Activated CD4-positive, CD25-positive, alpha-beta regulatory T cell (primary cell): ENCODE results near the gene ANO6.

Experiments used
- DNase-seq, 4 experiments: peaks; one replicate each; lab custom pipeline; 2025; lab: John Stamatoyannopoulos, UW

Gene ANO6

DNA sequence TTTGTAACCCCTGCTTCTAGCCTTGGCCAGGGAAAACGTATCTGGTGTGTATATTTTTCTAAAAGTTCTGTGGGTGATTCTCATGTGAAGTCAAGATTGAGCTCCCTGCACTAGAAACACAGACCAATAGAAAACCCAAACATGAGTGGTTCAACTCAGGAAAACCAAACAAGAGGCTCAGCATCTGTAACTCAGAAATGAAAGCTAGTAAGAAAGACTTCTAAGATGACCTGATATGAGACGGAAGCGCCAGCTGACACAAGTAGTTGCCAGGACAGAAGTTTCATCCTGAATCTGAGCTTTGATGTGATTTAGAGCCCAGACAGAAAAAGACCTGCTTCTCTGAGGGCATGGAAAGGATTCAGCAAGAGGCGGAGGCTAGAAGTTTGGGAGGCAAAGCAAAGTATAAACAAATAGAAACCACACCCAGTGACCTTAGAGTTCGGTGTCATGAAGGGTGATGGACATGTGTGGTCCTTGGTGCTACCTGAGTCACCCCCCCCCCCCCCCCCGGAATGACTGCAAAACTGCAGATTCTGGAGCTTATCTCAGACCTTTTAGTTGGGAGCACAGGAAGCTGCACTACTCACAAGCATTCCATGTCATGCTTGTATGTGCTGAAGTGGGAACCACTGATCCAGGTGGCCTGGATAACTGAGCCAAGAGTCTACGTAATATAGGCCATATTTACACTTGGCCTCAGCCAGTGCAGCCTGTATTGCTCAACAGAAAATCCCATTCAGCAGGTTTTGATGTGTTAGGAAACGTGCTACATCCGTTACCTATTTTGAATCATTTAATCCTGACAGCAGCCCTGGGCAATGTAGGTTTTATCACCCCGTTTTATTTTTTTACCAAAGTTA is 191.3 kb downstream of the ANO6 start:
- DNase-seq, result no peak

DNA sequence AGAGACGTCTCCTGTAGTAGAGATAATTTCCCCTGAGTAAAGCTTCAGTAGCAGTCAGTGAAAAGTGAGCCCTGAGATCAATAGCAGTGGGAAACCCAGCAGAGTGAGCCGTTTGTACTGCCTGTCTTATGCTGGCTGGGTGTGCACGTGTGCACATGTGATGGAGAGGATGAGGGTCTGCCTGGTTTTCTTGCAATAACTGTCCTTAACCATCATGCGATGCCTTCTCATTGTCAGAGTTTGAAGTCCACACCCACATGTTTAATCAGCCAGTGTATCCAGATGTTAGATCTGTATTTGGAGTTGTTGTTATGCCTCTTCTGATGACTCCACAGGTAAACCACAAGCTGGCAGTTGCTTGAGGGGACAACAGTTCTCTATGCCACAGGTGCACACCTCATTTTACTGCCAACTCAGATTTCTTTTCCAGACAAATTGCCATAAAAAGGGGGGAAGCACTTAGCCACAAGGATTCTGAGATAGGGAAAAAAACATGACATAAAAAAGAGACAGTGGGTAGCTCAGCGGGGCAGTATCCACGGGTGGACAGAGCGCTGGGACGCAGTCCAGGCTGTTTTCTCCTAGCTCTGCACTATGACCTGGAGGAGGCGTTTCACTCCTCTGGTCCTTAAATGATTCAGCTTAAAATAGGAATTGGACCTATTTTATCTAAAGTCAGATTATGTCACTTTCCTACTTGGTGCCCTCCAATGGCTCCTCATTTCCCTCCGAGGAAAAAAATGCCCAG is 192.3 kb downstream of the ANO6 start:
- DNase-seq, result no peak

DNA sequence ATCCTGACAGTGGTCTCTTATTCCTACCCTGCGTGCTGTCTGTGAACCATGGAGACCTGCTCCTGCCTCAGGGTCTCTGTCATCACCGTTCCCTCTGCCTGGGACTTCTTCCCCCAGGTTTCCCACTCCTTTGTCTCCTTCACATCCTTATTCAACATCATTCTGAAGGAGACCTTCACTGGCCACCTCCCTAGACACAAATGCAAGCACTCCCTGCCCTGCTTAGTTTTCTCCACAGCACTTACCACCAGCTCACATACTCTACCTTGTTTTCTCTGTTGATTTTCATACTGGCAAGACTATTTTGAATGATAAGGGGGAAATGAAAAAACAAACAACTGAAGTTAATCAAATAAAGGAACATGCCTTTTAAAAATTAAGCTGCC is 192.8 kb downstream of the ANO6 start:
- DNase-seq, result no peak

DNA sequence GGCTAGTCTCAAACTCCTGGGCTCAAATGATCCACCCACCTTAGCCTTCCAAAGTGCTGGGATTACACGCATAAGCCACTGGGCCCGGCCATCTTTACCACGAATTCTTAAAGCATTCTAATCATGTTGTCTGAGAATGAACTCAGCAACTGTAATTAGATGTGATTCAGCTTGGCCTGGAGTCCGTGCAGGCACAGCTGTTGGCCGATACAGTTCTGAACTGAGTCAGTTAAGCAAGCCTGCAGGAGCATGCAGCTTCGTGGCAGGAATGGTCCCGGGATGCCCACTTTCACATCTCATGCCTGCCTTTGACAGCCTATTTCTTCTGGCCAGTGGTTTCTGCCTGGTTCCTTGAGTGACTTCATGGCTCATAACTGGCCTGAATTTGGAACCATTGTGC is 194.1 kb downstream of the ANO6 start:
- DNase-seq, result no peak

DNA sequence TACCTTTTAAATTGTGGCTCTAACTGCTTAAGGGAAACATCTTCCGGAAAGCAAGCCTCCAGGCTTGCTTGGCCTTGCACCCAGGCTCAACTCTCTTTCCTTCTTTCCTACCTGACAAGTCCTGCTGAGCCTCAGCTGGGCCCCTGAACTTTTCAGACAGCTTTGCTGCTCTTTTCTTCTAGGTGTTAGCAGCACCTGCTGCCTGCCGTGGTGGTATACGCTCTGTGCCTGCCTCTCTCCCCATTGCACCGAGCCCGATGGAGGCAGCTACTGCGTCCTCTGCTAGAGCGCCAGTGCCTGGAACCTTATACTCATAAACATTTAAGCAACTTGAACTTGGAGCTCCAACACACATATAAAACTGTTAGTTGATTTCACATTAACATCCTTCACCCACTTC is 195.7 kb downstream of the ANO6 start:
- DNase-seq, result no peak

DNA sequence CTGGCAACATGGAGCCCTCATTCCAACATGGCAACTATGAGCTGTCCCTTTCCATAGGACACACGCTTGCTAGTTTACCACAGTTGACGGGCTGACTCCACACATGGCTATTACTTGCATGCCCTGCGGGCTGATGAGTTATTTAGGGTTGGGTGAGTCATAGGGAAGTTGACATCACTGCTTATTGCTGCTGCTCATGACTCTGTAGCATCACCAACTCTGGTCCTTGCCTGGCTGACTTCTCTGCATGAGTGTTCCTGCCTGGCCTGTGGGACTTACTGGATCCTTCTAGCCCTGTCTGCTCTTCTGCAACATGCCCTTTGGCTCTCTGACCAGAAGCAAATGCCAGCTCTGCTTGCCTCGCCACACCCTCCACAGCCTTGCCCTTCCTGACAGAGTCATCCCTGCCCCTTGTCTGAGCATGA is 199.5 kb downstream of the ANO6 start:
- DNase-seq, result no peak

DNA sequence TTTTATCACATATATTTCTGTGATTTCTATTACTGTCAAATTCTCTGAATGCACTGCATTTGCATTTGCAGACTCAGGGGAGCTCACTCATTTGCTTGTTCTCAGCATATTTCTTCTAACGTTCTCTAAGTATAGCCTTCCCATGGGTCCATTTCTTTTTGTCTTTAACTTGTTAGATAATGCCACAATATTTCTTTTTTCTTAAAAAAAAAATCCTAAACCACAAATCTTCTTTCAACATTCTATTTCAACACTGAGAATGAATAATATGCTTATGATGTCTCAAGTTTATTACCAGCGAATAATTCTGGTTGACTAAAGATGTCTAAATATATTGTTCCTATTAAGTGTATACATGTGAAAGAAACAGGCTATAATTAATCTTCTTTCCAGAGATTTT is 200.2 kb downstream of the ANO6 start:
- DNase-seq, result no peak

DNA sequence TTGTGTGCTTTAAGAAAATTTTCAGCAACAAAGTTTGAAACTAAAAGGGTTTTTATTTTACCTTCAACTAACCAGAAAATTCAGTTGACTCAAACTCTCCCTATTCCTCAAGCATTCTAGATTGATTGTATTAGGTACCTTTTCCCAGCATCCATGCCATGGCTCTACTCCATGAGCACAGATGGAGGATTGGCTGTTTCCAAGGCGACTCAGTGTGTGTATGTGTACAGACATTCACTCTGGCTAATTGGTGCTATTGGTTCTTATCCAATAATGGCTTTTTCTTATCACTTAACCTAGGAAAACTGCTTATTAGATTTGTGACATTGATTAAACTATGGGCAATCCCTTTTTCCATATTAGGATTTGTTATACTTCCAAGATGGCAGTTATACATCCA is 202.6 kb downstream of the ANO6 start:
- DNase-seq, result no peak

DNA sequence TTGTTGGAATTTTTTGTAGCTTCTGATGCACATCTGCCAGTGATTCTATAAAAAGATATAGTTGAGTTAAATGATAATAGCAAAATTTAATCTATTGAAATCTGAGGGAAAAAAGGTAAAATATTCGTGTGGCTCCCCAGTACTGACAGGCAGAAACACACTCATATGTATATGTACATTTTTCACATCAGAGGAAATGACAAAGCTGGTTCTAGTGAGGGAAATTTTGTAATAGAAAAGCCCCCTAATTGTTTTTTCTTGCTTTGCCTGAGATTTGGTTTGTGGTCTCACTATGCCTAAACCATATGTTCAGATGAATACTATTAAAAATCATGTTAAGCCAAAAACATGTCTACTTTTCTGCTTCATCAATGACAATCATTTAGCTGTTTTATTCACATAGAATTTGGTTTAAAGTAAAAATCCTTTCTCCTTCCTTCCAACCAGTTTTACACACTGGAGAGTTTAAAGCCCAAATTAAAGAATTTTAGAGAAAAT is 203.5 kb downstream of the ANO6 start:
- DNase-seq, result no peak

DNA sequence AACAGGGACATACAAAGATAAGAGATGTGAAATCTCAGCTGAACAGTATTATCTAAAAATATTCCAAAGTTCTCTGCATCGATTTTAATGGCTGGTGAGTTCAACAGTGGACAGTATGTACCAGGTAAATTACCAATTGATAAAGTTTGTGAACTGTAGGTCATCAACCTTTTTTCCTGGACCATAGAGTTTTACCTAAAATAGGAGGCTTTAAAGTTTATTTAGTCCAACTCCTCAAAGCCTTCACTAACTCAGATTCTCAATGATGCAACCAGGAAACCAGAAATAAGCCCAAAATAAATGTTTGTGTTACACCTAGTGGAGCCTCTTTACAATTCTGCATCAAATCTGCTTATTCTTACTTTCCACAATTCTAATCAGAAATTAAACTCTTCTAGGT is 205.8 kb downstream of the ANO6 start:
- DNase-seq, result no peak

DNA sequence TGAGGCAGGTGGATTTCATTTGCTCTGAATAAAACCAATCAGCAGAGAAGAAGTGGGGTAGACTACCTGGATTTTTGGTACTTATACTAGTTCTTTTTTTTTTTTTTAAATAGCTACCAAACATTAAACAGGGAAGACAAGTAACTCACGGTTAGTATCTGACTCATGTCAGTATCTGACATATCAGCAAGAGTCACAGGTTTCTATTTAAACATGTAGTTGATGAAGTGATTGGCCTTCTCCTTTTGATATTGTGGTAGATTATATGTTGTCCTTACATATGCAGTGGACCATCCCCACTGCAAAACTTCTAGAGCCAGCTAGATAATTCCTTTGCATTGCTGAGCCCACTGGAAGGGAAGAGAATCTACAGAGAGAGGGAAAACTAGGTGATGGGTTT is 208.0 kb downstream of the ANO6 start:
- DNase-seq, result no peak

DNA sequence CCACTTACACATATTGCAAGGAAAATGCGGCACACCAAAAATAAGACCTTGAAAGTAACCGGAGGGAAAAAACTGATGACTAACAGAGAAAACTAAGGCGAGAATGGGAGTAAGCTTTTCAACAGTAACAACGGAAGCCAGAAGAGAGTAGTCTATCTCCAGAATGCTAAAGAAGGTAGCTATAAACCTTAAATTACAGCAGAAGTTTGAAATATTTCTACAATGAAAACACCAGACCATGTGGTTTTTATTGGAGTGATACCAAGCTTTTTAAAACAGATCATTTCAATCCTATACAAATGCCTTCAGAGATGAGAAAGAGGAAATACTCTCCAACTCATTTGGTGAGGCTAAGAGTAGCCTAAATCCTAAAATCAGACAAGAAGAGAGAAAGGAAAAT is 209.5 kb downstream of the ANO6 start:
- DNase-seq, result no peak

DNA sequence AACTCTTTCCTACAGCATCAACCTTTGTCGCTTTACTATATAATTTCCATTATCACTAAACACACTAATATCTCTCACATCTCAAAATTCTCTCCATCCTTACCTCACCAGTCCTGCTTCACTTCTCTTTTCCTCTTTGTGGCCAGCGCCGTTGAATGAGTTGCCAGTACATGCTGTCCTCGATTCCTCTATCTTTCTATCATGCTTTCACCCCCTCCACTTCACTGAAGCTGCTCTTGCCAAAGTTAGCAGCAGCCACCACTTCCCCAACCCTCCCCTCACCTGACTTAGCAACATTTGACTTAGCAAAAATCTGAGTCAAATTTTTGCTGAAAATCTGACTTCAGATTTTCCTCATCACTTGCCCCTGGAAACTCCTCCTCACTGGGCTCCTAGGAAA is 210.4 kb downstream of the ANO6 start:
- DNase-seq, result no peak

DNA sequence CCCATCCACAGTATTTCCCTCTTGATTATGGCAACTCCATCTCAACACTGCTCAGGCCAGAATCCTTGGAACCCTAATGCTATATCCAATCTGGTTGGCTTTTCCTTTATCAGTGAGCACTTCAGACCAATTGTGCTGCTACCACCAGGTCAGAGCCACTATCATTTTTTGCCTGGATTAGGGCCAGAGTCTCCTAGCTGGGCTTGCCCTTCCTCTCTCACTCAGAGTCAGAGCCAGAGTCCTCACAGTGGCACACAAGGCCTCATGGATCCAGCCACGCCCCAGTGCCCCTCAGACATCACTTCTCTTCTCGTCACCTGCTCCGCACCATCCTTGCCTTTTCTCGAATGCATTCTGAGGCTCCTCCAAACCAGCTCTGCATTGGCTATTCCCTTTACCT is 211.1 kb downstream of the ANO6 start:
- no peak for DNase-seq

DNA sequence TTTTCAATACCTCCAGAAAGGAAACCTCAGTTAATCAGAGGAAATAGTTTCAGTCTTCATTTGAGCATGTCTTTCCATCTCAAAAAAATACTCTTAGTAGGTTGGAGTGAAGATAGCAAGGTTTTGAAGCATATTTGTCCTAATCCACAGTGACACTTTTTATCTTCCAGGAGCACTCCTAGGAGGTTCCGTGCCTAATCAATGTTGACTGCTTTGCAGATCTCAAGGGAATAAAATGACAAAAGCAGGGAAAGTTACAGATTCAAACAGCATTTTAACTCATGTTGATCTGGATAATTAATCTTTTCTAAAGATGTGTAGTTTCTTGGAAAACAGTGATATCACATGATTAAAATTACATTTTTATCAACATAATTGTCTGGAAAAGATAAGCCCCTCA is 213.9 kb downstream of the ANO6 start:
- no peak for DNase-seq

DNA sequence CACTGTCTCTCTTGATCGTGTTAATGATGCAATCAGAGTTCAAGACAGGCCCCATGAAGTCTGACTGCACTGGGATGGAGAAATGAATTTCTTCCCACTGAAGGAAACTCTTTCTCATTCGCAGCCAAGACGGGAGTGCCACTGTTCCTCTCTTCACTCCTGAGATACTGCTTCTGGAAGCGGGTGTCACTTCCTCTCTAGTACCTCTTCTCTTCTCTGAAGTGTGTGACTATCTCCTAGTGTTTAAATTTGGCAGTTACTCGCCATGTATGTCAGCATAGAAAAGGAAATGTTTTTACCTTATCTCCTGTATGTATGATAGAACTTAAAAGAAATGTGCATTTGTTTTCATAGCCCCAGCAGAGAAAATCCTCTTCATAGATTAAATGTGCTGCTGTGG is 215.2 kb downstream of the ANO6 start:
- DNase-seq, result no peak

DNA sequence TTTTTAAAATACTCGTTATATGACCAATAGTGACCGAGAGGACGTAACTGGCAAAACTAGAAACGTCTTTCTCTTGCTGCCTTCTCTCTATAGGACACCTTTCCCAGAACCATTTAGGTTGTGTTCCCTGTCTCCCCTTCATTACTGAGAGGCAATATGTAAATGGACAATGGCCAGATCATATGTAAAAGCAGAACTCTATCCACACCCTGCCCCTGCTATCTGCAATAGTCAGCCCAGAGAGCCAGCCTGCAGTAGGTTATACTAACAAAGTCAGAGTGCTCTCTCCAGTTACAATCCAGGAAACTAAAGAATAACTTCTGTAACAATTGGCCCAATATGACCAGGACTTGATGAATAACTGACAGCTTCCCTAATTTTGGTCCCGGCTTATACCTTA is 216.8 kb downstream of the ANO6 start:
- no peak for DNase-seq

DNA sequence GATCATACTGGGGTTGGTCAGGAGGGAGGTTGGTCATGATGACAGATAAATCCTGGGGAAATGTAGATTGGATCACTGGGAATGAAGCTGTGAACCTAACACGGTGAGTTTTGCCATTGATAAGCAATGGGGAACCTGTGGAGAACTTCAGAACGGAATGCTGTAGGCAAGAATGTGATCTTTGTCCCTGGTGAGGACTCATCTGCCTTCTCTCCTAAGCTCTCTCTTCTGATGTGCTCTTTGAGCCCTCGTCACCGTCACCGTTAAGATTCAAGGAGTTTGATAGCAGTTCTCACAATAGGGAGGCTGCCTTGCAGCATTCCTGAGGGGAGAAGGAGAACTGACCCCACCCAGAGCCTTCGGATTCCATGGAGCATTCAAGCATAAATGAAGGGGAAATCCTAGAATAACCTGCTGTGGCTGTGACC is 217.6 kb downstream of the ANO6 start:
- DNase-seq, result no peak

DNA sequence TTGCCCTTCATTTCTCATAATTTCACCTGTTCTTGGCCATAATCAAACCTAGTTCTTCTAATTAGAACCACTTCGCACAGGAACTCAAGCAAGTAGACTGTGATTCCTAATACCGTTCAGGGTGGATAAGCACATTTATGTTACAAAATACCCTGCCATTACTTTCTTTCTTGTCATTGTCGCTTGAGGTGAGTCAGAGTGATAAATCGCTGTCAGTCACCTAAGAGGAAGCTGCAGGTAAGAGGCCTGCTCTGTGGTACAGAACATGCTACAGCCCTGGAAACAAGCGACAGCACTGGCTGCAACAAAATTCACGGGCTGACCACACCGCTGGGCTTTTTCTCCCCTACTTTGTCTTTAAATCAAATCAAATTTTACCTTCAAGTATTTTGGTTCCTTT is 218.2 kb downstream of the ANO6 start:
- DNase-seq, result no peak

DNA sequence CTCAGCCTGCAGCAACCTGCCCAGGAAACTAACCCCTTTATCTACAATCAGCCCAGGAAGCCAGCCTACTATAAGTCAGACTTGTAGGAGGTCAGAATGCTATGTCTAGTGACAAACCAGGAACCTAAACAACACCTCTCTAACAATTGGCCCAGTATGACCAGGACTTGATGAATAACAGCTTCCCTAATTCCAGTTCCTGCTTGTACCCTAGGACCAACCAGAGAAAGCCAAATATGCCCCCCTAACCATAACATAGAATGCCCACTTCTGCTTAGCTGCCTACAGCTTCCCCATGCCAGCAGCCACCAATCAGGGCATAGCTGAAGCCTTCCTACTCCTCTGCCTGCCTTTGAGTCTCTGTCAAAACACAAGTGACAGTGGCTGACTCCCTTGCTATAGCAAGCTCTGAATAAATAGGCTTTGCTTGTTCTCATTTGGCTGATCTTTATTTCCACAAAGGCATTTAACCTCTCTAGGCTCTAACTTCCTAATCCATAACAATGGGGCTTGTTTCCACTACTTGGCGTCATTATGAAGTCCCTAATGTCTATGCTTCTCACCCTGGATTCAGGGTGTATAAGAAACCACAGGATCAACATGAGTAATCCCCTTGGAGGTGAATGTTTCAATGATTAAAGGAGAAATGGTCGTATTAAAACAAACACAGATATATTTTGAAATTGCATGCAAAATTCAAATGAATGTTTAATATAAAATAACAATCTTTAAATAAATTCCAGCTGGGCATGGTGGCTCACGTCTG is 220.2 kb downstream of the ANO6 start:
- no peak for DNase-seq

DNA sequence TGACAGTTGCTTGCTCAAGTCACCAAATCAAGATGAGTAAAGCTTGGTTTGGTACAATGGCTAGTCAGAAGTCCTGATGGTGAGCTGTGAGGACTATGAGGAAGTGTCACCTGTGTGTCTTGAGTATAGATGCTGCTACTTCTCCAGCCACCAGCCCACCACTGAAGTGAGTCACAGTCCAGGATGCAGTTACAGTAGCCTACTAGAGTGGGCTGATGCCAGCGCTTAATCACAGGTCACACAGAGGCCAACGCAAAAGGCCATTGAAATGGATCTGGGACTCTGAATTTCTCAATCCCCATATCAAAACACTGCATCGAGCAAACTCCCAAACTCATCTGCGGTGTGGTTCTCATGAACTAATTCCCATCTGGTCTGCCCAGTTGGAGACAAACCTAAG is 223.1 kb downstream of the ANO6 start:
- no peak for DNase-seq

DNA sequence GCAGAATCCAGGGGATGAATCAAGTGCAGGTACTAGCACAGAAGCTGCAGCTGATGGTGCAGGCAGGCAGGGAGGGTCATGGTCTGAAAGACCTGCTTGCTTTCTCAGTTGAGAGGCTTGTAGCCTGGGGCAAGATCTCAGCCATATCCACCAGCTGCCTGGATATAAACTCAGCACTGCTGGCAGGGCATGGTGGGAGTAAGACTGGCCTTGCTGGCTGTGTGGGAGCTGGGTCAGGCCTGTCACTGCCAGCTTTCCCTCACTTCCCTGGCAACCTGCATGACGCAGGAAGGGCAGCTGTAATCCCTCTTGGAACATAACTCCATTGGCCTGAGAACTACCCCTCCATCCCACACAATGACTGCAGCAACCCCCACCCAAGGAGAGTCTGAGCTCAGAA is 230.1 kb downstream of the ANO6 start:
- no peak for DNase-seq

DNA sequence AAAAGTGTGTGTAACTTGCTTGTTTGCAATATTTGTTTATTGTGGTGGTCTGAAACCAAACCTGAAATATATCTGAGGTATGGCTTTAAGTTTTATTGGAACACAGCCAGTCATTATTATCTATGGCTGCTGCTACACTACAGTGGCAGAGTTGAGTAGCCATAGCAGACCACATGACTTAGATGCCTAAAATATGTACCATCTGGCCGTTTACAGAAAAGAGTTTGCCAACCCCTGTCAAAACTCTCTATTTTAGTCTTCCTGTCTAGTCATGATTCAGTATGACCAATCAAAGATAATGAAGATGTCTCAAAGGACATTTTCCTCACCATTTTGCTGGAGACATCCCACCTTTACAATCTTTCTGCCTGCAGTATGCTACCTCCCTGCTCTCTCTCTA is 242.3 kb downstream of the ANO6 start:
- DNase-seq, result no peak
